Stimulated activated CD4-positive, alpha-beta T cell treated with anti-CD3 and anti-CD28 coated beads, Interleukin-4, amount 100 ng/mL, for 24 hours (primary cell): ENCODE measurements around the gene MTMR10.

ENCODE experiments used
- DNase-seq: peaks from one replicate; pipeline ENCODE4 v3.0.0-alpha.2; 2020

MTMR10 gene

GRCh38 chr15:30991255-30992235, at the start of gene MTMR10:
MTMR10 (minus strand) TSS chr15:30991628; CDS start chr15:30991506, 122 bp downstream.
- peak; percentile 66 for DNase-seq

GRCh38 chr15:31040611-31041010, 49.2 kb upstream of the MTMR10 start:
- DNase-seq, result no peak

GRCh38 chr15:31039961-31040360, 48.5 kb upstream of the MTMR10 start:
- DNase-seq, result no peak

- DNase-seq, result no peak
These were observed 46.5 kb upstream of the MTMR10 start for GRCh38 chr15:31037731-31038477.

GRCh38 chr15:31036783-31037182, 45.4 kb upstream of the MTMR10 start:
- DNase-seq, result no peak

- no peak for DNase-seq
These were observed 44.2 kb upstream of the MTMR10 start for GRCh38 chr15:31035610-31036009.

- no peak for DNase-seq
These were observed 42.7 kb upstream of the MTMR10 start for GRCh38 chr15:31034152-31034551.

GRCh38 chr15:31032961-31033371, 41.5 kb upstream of the MTMR10 start:
- no peak for DNase-seq

- DNase-seq, result no peak
These were observed 40.1 kb upstream of the MTMR10 start for GRCh38 chr15:31031471-31032067.

- no peak for DNase-seq
These were observed 36.6 kb upstream of the MTMR10 start for GRCh38 chr15:31027910-31028578.

- DNase-seq, result no peak
These were observed 34.6 kb upstream of the MTMR10 start for GRCh38 chr15:31025996-31026395.

- DNase-seq, result no peak
These were observed 33.6 kb upstream of the MTMR10 start for GRCh38 chr15:31024979-31025378.

GRCh38 chr15:31024330-31024729, 32.9 kb upstream of the MTMR10 start:
- DNase-seq, result no peak

- DNase-seq, result no peak
These were observed 32.4 kb upstream of the MTMR10 start for GRCh38 chr15:31023841-31024240.

GRCh38 chr15:31021067-31021665, 29.7 kb upstream of the MTMR10 start:
- DNase-seq, result no peak

- DNase-seq, result no peak
These were observed 29.1 kb upstream of the MTMR10 start for GRCh38 chr15:31020542-31020941.

GRCh38 chr15:31019986-31020385, 28.6 kb upstream of the MTMR10 start:
- DNase-seq, result no peak

- no peak for DNase-seq
These were observed 25.9 kb upstream of the MTMR10 start for GRCh38 chr15:31017311-31017710.

GRCh38 chr15:31016446-31016915, 25.1 kb upstream of the MTMR10 start:
- DNase-seq, result no peak

- DNase-seq, result no peak
These were observed 23.1 kb upstream of the MTMR10 start for GRCh38 chr15:31014608-31014925.

- no peak for DNase-seq
These were observed 22.6 kb upstream of the MTMR10 start for GRCh38 chr15:31013863-31014607.

- no peak for DNase-seq
These were observed 21.0 kb upstream of the MTMR10 start for GRCh38 chr15:31012455-31012854.
